ENCODE measurements around the gene PIR. TPM values are rescaled to one million over a fixed set of nuclear protein-coding genes. Genes with fewer than 3 reads are reported as not detected.

The PIR gene
- polyA plus RNA-seq, 1 donor from 2014 or later = 0.81 TPM

DNA sequence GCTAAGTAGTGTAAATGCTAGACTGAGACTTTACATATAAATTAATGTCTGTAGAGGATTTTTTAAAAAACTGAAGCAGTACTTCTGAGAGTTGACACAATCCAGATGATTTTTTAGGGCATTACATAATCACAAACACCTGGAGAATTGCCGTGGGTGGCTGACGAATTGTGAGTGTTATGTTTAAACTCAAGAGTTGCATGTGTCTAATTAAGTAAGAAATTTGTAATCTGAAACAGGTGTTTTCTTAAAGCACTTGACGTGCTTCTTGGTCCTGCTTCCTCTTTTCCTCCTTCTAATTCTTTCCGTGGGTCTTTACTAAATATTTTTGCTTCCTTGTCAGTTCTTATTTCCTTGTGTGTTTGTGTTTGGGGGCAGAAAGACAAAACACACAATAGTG lies 27.8 kb downstream of the PIR start:
- H4K20me1 ChIP-seq (ENCODE audit: insufficient read depth) = no peaks in the 10 kb centered on the region
- no peaks in the 10 kb centered on the region for H3K27me3 ChIP-seq (ENCODE audit: insufficient read depth, low read depth, low read length)
- no peaks in the 10 kb centered on the region for H3F3A ChIP-seq (ENCODE audit: insufficient read depth, low read length, poor library complexity, severe bottlenecking)
- no peak overlapping the region for H3K27ac ChIP-seq (ENCODE audit: low read length)
- H3K79me2 ChIP-seq (replicated peaks; ENCODE audit: insufficient read depth, low read length) = no peaks in the 10 kb centered on the region
- no peaks in the 10 kb centered on the region for H3K9me3 ChIP-seq (ENCODE audit: low read length)
- H3K4me2 ChIP-seq (ENCODE audit: low read length) = no peak overlapping the region
- H2AFZ ChIP-seq (ENCODE audit: low read depth, low read length) = no peak overlapping the region
- H3K9ac ChIP-seq (ENCODE audit: low read length) = no peak overlapping the region
- H3K36me3 ChIP-seq (ENCODE audit: insufficient read depth, low read length) = no peaks in the 10 kb centered on the region
- no peaks in the 10 kb centered on the region for H3K9me2 ChIP-seq (ENCODE audit: insufficient read depth, low read length)
- no peak overlapping the region for H3K4me3 ChIP-seq (ENCODE audit: low read length)
- TF ChIP-seq, protein P1, sequence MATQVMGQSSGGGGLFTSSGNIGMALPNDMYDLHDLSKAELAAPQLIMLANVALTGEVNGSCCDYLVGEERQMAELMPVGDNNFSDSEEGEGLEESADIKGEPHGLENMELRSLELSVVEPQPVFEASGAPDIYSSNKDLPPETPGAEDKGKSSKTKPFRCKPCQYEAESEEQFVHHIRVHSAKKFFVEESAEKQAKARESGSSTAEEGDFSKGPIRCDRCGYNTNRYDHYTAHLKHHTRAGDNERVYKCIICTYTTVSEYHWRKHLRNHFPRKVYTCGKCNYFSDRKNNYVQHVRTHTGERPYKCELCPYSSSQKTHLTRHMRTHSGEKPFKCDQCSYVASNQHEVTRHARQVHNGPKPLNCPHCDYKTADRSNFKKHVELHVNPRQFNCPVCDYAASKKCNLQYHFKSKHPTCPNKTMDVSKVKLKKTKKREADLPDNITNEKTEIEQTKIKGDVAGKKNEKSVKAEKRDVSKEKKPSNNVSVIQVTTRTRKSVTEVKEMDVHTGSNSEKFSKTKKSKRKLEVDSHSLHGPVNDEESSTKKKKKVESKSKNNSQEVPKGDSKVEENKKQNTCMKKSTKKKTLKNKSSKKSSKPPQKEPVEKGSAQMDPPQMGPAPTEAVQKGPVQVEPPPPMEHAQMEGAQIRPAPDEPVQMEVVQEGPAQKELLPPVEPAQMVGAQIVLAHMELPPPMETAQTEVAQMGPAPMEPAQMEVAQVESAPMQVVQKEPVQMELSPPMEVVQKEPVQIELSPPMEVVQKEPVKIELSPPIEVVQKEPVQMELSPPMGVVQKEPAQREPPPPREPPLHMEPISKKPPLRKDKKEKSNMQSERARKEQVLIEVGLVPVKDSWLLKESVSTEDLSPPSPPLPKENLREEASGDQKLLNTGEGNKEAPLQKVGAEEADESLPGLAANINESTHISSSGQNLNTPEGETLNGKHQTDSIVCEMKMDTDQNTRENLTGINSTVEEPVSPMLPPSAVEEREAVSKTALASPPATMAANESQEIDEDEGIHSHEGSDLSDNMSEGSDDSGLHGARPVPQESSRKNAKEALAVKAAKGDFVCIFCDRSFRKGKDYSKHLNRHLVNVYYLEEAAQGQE (IDR thresholded peaks at IDR 0.05; ENCODE audit: borderline replicate concordance) = no peak
- TF ChIP-seq CTCF (IDR thresholded peaks at IDR 0.05; ENCODE audit: poor library complexity, severe bottlenecking) (no peak), EZH2 (IDR thresholded peaks at IDR 0.05; ENCODE audit: borderline replicate concordance, insufficient read depth, low read length, poor library complexity, severe bottlenecking) (no peak), RAD21 (conservative IDR thresholded peaks at IDR 0.05) (no peak), EP300 (conservative IDR thresholded peaks at IDR 0.05; ENCODE audit: poor library complexity, severe bottlenecking) (no peak), POLR2AphosphoS5 (IDR thresholded peaks at IDR 0.05) (no peak)

DNA sequence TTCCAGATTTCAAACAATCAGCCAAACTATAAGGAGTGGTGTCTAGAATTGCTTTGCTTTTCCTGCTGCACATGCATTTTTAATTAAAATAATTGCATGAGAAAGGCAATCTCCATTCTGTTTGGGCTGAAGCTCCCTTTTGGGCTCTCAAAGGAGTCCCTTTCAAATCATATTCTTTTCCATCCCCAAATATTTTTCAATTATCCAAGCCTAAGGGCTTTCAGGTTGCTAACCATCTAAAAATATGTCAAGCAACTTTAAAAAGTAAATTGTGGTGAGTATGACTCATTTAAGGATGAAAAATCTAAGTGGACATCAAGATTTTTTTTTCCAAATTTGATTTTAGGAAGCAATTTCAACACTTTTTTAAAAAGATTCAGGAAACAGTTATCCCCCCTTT lies 28.4 kb downstream of the PIR start:
- H3K27me3 ChIP-seq (ENCODE audit: insufficient read depth, low read depth, low read length) = no peaks in the 10 kb centered on the region
- H3K36me3 ChIP-seq (ENCODE audit: insufficient read depth, low read length) = no peaks in the 10 kb centered on the region
- H2AFZ ChIP-seq (ENCODE audit: low read depth, low read length) = no peak overlapping the region
- H3K9me2 ChIP-seq (ENCODE audit: insufficient read depth, low read length) = no peaks in the 10 kb centered on the region
- no peak overlapping the region for H3K9ac ChIP-seq (ENCODE audit: low read length)
- TF ChIP-seq SMC3 (conservative IDR thresholded peaks at IDR 0.05; ENCODE audit: poor library complexity) = no peak
- TF ChIP-seq CTCF (IDR thresholded peaks at IDR 0.05; ENCODE audit: poor library complexity, severe bottlenecking) = no peak
- no peak for TF ChIP-seq EZH2 (IDR thresholded peaks at IDR 0.05; ENCODE audit: borderline replicate concordance, insufficient read depth, low read length, poor library complexity, severe bottlenecking)
- TF ChIP-seq MXI1 (conservative IDR thresholded peaks at IDR 0.05; ENCODE audit: poor library complexity, severe bottlenecking) = no peak
- no peak for TF ChIP-seq POLR2AphosphoS5 (IDR thresholded peaks at IDR 0.05)
- TF ChIP-seq TAF1 (IDR thresholded peaks at IDR 0.05; ENCODE audit: low read depth) = no peak
- TF ChIP-seq EP300 (conservative IDR thresholded peaks at IDR 0.05; ENCODE audit: poor library complexity, severe bottlenecking) = no peak
- TF ChIP-seq, protein P1 (IDR thresholded peaks at IDR 0.05; ENCODE audit: borderline replicate concordance) = no peak
- no peak for TF ChIP-seq RAD21 (conservative IDR thresholded peaks at IDR 0.05)
- no peak overlapping the region for H3K27ac ChIP-seq (ENCODE audit: low read length)
- no peaks in the 10 kb centered on the region for H4K20me1 ChIP-seq (ENCODE audit: insufficient read depth)
- H3K4me3 ChIP-seq (ENCODE audit: low read length) = no peak overlapping the region
- H3K79me2 ChIP-seq (replicated peaks; ENCODE audit: insufficient read depth, low read length) = no peaks in the 10 kb centered on the region
- no peaks in the 10 kb centered on the region for H3K9me3 ChIP-seq (ENCODE audit: low read length)
- no peak overlapping the region for H3K4me2 ChIP-seq (ENCODE audit: low read length)
- H3F3A ChIP-seq (ENCODE audit: insufficient read depth, low read length, poor library complexity, severe bottlenecking) = no peaks in the 10 kb centered on the region

All from neural cell (in vitro differentiated cells).